ENCODE results near the gene SMIM32.
A peak's percentile ranks its signal among the peaks of the same experiment; 100 is the strongest.

The SMIM32 gene

GRCh38 chr5:136193322-136193935 lies 467 bp upstream of the SMIM32 start:
- no peak for TF ChIP-seq CTCF (IDR thresholded peaks at IDR 0.05; ENCODE audit: insufficient read depth, low read length, missing control alignments)
- peak overlapping the region; percentile 45 for H3K4me3 ChIP-seq (ENCODE audit: low read depth, low read length)
- CTCF ChIA-PET = interaction anchor here (0.9 to 4.2 kb wide), 2 partner anchors 9 to 18 kb away, joined by 3 to 16 read pairs; no protein-coding TSS in a partner anchor
- DNase-seq (ENCODE audit: low read depth, low spot score) = no peak
- POLR2A ChIA-PET = no interaction called here

- ChIA-PET POLR2A (no interaction called here), CTCF (interaction anchor here (1.5 to 1.7 kb wide), 2 partner anchors 20 to 22 kb away, joined by 5 read pairs; no protein-coding TSS in a partner anchor)
- H3K4me3 ChIP-seq (ENCODE audit: low read depth, low read length) = peak overlapping the region; percentile 45
- DNase-seq (ENCODE audit: low read depth, low spot score) = no peak
- no peak for TF ChIP-seq CTCF (IDR thresholded peaks at IDR 0.05; ENCODE audit: insufficient read depth, low read length, missing control alignments)
Observed at GRCh38 chr5:136192015-136192525, 892 bp downstream of the SMIM32 start.

GRCh38 chr5:136191304-136192014 lies 1.5 kb downstream of the SMIM32 start:
- H3K4me3 ChIP-seq (ENCODE audit: low read depth, low read length) = peak overlapping the region; percentile 45
- ChIA-PET CTCF (interaction anchor here (0.8 to 1.7 kb wide), 3 partner anchors 13 to 22 kb away, joined by 3 to 5 read pairs (median 5); no protein-coding TSS in a partner anchor), POLR2A (interaction anchor here (0.6 kb wide), 1 partner anchor 112 kb away, joined by 3 read pairs; no protein-coding TSS in a partner anchor)
- TF ChIP-seq CTCF (IDR thresholded peaks at IDR 0.05; ENCODE audit: insufficient read depth, low read length, missing control alignments) = no peak
- no peak for DNase-seq (ENCODE audit: low read depth, low spot score)

- no peak overlapping the region for H3K4me3 ChIP-seq (ENCODE audit: low read depth, low read length)
- TF ChIP-seq CTCF (IDR thresholded peaks at IDR 0.05; ENCODE audit: insufficient read depth, low read length, missing control alignments) = no peak
- POLR2A ChIA-PET = interaction anchor here (0.6 kb wide), 1 partner anchor 111 kb away, joined by 3 read pairs; no protein-coding TSS in a partner anchor
- CTCF ChIA-PET = interaction anchor here (0.8 to 1.7 kb wide), 3 partner anchors 13 to 23 kb away, joined by 3 to 5 read pairs (median 5); no protein-coding TSS in a partner anchor
- no peak for DNase-seq (ENCODE audit: low read depth, low spot score)
Observed at GRCh38 chr5:136190904-136191303, 2.1 kb downstream of the SMIM32 start.

- DNase-seq (ENCODE audit: low read depth, low spot score) = no peak
- POLR2A ChIA-PET = no interaction called here
- CTCF ChIA-PET = interaction anchor here (0.8 to 1.3 kb wide), 2 partner anchors 12 to 16 kb away, joined by 3 to 4 read pairs; no protein-coding TSS in a partner anchor
- TF ChIP-seq CTCF (IDR thresholded peaks at IDR 0.05; ENCODE audit: insufficient read depth, low read length, missing control alignments) = no peak
- no peak overlapping the region for H3K4me3 ChIP-seq (ENCODE audit: low read depth, low read length)
Observed at GRCh38 chr5:136190091-136190720, 2.8 kb downstream of the SMIM32 start.
